Stimulated activated CD4-positive, alpha-beta T cell treated with anti-CD3 and anti-CD28 coated beads, Interleukin-15, amount 100 ng/mL, for 48 hours (primary cell): ENCODE measurements around the gene IL1RAPL1.

Experiments used
- DNase-seq, 2 donors: peaks; one replicate each; pipeline ENCODE4 v3.0.0-alpha.2; 2020; ENCODE audit warnings: low read depth in 2 of 2

The IL1RAPL1 gene

GRCh38 chrX:29518100-29518499 lies 930.9 kb downstream of the IL1RAPL1 start:
- no peak for DNase-seq

- DNase-seq, result no peak
These were observed 941.0 kb downstream of the IL1RAPL1 start for GRCh38 chrX:29528281-29528680.

GRCh38 chrX:29530501-29530900 lies 943.3 kb downstream of the IL1RAPL1 start:
- DNase-seq, result no peak

GRCh38 chrX:29531336-29531735 lies 944.1 kb downstream of the IL1RAPL1 start:
- DNase-seq, result no peak

GRCh38 chrX:29535212-29536162 lies 948.2 kb downstream of the IL1RAPL1 start:
- DNase-seq, result no peak

GRCh38 chrX:29541038-29541437 lies 953.8 kb downstream of the IL1RAPL1 start:
- DNase-seq, result no peak

- no peak for DNase-seq
These were observed 954.9 kb downstream of the IL1RAPL1 start for GRCh38 chrX:29542152-29542551.

GRCh38 chrX:29545878-29546277 lies 958.6 kb downstream of the IL1RAPL1 start:
- no peak for DNase-seq

GRCh38 chrX:29547877-29548276 lies 960.6 kb downstream of the IL1RAPL1 start:
- DNase-seq, result no peak

GRCh38 chrX:29553542-29553941 lies 966.3 kb downstream of the IL1RAPL1 start:
- no peak for DNase-seq

- no peak for DNase-seq
These were observed 968.3 kb downstream of the IL1RAPL1 start for GRCh38 chrX:29555465-29556091.

GRCh38 chrX:29560065-29560464 lies 972.8 kb downstream of the IL1RAPL1 start:
- DNase-seq, result no peak

GRCh38 chrX:29561417-29561816 lies 974.2 kb downstream of the IL1RAPL1 start:
- no peak for DNase-seq

GRCh38 chrX:29580560-29580959 lies 993.3 kb downstream of the IL1RAPL1 start:
- DNase-seq, result no peak

GRCh38 chrX:29581223-29581622 lies 994.0 kb downstream of the IL1RAPL1 start:
- DNase-seq, result no peak

GRCh38 chrX:29587107-29587506 lies 999.9 kb downstream of the IL1RAPL1 start:
- no peak for DNase-seq

- DNase-seq, result no peak
These were observed 1003.7 kb downstream of the IL1RAPL1 start for GRCh38 chrX:29590921-29591320.

- no peak for DNase-seq
These were observed 1017.1 kb downstream of the IL1RAPL1 start for GRCh38 chrX:29604381-29604780.

GRCh38 chrX:29617276-29617675 lies 1030.0 kb downstream of the IL1RAPL1 start:
- no peak for DNase-seq

- DNase-seq, result no peak
These were observed 1030.5 kb downstream of the IL1RAPL1 start for GRCh38 chrX:29617725-29618124.

GRCh38 chrX:29627833-29628232 lies 1040.6 kb downstream of the IL1RAPL1 start:
- no peak for DNase-seq

GRCh38 chrX:29634516-29634915 lies 1047.3 kb downstream of the IL1RAPL1 start:
- DNase-seq, result no peak

GRCh38 chrX:29636331-29636730 lies 1049.1 kb downstream of the IL1RAPL1 start:
- no peak for DNase-seq
